Fibroblast of lung (primary cell): ENCODE data around the gene RHBDD1. TPM values are rescaled to one million over a fixed set of nuclear protein-coding genes. Genes with fewer than 3 reads are reported as not detected.

Experiments used
- DNase-seq, 2 donors: peaks; one replicate each; pipeline versions ENCODE4 v3.0.0 to v3.0.0-alpha.2; 2010; ENCODE audit warnings: low read depth in 2 of 2
- H2AFZ ChIP-seq: 2 replicates; pipeline ENCODE4 v1.5.1; 2012; ENCODE audit warnings: low read length, control low read depth, inconsistent platforms
- H3K27ac ChIP-seq: 2 replicates; pipeline ENCODE4 v1.5.1; 2011; ENCODE audit warnings: low read length, control low read depth; ENCODE audit not compliant: insufficient read depth
- H3K27me3 ChIP-seq: 2 replicates; pipeline ENCODE4 v1.5.1; 2011; ENCODE audit warnings: mild to moderate bottlenecking, low read length; ENCODE audit not compliant: control insufficient read depth, insufficient read depth
- H3K36me3 ChIP-seq: 2 replicates; pipeline ENCODE4 v1.5.1; 2011; ENCODE audit warnings: low read length; ENCODE audit not compliant: control insufficient read depth, insufficient read depth
- H3K4me1 ChIP-seq: 2 replicates; pipeline ENCODE4 v1.5.1; 2011; ENCODE audit warnings: low read length; ENCODE audit not compliant: control insufficient read depth, insufficient read depth; ENCODE audit errors: extremely low read depth
- H3K4me2 ChIP-seq: 2 replicates; pipeline ENCODE4 v1.5.1; 2011; ENCODE audit warnings: low read length, control low read depth; ENCODE audit not compliant: insufficient read depth; ENCODE audit errors: extremely low read depth
- H3K4me3 ChIP-seq, 4 experiments: fragments of 200-600 bp in 1 of 4; sonication (generic) in 1 of 4; replicated peaks in 1 of 4; 2 replicates each; pipeline ENCODE4 v1.5.1; 2011 to 2016; ENCODE audit warnings: low read length in 4 of 4, low read depth in 3 of 4, mild to moderate bottlenecking in 3 of 4, control low read depth in 2 of 4, inconsistent platforms in 1 of 4, mixed read lengths in 1 of 4; ENCODE audit not compliant: insufficient read depth in 1 of 4; ENCODE audit errors: control extremely low read depth in 1 of 4
- H3K79me2 ChIP-seq: 2 replicates; pipeline ENCODE4 v1.5.1; 2012; ENCODE audit warnings: mild to moderate bottlenecking, low read length, inconsistent platforms; ENCODE audit not compliant: control insufficient read depth, insufficient read depth
- H3K9ac ChIP-seq: 2 replicates; pipeline ENCODE4 v1.5.1; 2011; ENCODE audit warnings: mild to moderate bottlenecking, low read length, control low read depth; ENCODE audit not compliant: insufficient read depth
- H3K9me3 ChIP-seq: 2 replicates; pipeline ENCODE4 v1.5.1; 2012; ENCODE audit warnings: low read depth, low read length; ENCODE audit not compliant: control insufficient read depth, insufficient read depth
- H4K20me1 ChIP-seq: 2 replicates; pipeline ENCODE4 v1.5.1; 2011; ENCODE audit warnings: low read length; ENCODE audit not compliant: control insufficient read depth, insufficient read depth; ENCODE audit errors: extremely low read depth
- EZH2 ChIP-seq: IDR thresholded peaks from 2 replicates; pipeline ENCODE4 v1.5.1; 2012; ENCODE audit warnings: low read length, control low read depth, mild to moderate bottlenecking; ENCODE audit errors: missing control alignments
- polyA plus RNA-seq, 2 donors: library from polyadenylated mRNA; depleted of rRNA in 1 of 2; stranded (reverse) in 1 of 2; unstranded in 1 of 2; fragments of >200 nt; gene quantifications; 2 replicates each; pipeline ENCODE4 v1.2.1, GENCODE V29; 2011 to 2012; ENCODE audit warnings: missing spikeins in 1 of 2
- total RNA-seq: library from RNA; depleted of rRNA; stranded (reverse); fragments of >200 nt; gene quantifications from 2 replicates; pipeline ENCODE4 v1.2.1, GENCODE V29; 2014
- TF ChIP-seq, protein P1 (sequence below), 2 donors: IDR thresholded peaks in 1 of 2; conservative IDR thresholded peaks in 1 of 2; 1 replicate in 1 of 2; 2 replicates in 1 of 2; pipeline ENCODE4 v1.5.1; 2011 to 2012; ENCODE audit warnings: low read length in 2 of 2, control low read depth in 1 of 2, inconsistent platforms in 1 of 2, low read depth in 1 of 2, mild to moderate bottlenecking in 1 of 2

Gene RHBDD1
- total and polyA plus RNA-seq, 2 donors (not counting 1 experiment from before 2014, with no cell fraction given) = 31.5 to 85.4 TPM

DNA sequence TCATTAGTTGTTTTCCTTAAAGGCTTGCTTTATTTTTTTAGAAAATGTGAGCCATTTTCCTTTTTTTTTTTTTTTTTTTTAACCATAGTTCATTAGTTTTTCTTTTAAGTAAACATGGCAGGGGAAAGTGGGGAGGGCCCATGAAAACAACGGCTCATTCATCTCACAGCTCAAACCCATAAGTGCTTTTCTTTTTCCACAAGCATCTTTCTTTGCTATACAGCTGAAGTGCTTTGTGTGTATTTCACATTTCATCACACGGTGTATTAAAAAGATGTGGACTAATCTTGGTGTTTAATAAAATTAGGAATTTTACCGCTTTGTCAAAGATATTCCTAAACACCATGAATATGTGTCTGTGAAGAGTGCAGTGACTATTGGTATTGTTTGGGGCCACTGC is 41.6 kb downstream of the RHBDD1 start:
- no peak overlapping the region for H3K4me2 ChIP-seq
- no peaks in the 10 kb centered on the region for H3K4me1 ChIP-seq
- TF ChIP-seq EZH2 = no peak
- TF ChIP-seq, protein P1, sequence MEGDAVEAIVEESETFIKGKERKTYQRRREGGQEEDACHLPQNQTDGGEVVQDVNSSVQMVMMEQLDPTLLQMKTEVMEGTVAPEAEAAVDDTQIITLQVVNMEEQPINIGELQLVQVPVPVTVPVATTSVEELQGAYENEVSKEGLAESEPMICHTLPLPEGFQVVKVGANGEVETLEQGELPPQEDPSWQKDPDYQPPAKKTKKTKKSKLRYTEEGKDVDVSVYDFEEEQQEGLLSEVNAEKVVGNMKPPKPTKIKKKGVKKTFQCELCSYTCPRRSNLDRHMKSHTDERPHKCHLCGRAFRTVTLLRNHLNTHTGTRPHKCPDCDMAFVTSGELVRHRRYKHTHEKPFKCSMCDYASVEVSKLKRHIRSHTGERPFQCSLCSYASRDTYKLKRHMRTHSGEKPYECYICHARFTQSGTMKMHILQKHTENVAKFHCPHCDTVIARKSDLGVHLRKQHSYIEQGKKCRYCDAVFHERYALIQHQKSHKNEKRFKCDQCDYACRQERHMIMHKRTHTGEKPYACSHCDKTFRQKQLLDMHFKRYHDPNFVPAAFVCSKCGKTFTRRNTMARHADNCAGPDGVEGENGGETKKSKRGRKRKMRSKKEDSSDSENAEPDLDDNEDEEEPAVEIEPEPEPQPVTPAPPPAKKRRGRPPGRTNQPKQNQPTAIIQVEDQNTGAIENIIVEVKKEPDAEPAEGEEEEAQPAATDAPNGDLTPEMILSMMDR (conservative IDR thresholded peaks at IDR 0.05 in 1 of 2, IDR thresholded peaks at IDR 0.05 in 1 of 2; ENCODE audit: low read depth in 1 of 2, low read length in 2 of 2) = no peak
- H2AFZ ChIP-seq = no peak overlapping the region
- no peak overlapping the region for H3K4me3 ChIP-seq
- no peaks in the 10 kb centered on the region for H3K9me3 ChIP-seq
- no peaks in the 10 kb centered on the region for H3K27me3 ChIP-seq
- no peak overlapping the region for H3K9ac ChIP-seq
- H4K20me1 ChIP-seq = no peaks in the 10 kb centered on the region
- no peak for DNase-seq
- H3K27ac ChIP-seq = no peak overlapping the region
- H3K36me3 ChIP-seq = no peaks in the 10 kb centered on the region
- no peaks in the 10 kb centered on the region for H3K79me2 ChIP-seq

DNA sequence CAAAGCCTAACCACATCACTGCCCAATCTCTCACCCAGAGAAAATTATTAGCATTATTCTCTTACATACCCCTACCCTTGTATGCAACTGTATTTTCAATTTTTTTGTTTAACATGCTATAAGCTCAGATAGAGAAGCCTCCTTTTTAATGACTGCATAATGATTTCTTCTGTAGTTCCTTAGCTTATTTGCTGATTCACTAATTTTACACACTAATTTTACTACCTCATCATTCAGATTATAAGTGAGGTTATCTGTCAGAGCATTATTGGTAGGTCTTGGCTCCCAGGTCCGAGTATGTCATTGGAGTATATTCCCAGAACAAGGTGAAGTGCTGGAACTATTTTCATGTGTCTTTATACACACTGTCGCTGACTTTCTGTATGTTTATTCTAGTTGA is 45.4 kb downstream of the RHBDD1 start:
- no peaks in the 10 kb centered on the region for H3K27me3 ChIP-seq
- no peak for TF ChIP-seq EZH2
- TF ChIP-seq, protein P1 (conservative IDR thresholded peaks at IDR 0.05 in 1 of 2, IDR thresholded peaks at IDR 0.05 in 1 of 2; ENCODE audit: low read depth in 1 of 2, low read length in 2 of 2) = no peak

DNA sequence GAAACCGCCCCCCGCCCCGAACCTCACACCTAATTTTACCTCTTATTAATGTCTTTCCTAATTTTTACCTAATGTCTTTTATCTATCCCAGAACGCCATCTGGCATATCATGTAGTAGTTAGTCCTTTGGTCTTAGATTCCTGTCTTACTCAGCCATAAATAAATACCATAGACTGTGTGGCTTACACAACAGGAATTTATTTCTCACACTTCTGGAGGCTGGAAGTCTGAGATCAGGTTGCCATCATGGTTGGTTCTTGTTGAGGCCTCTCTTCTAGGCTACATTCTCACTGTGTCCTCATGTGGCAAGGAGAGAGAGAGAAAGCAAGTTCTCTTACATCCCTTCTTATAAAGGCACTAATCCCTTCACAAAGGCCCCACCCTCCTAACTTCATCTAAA is 46.8 kb downstream of the RHBDD1 start:
- no peaks in the 10 kb centered on the region for H3K79me2 ChIP-seq
- no peak overlapping the region for H2AFZ ChIP-seq
- no peak overlapping the region for H3K4me2 ChIP-seq
- no peaks in the 10 kb centered on the region for H3K27me3 ChIP-seq
- no peak for DNase-seq
- no peaks in the 10 kb centered on the region for H3K4me1 ChIP-seq
- H3K27ac ChIP-seq = no peak overlapping the region
- H4K20me1 ChIP-seq = no peaks in the 10 kb centered on the region
- H3K9ac ChIP-seq = no peak overlapping the region
- H3K4me3 ChIP-seq = no peak overlapping the region
- TF ChIP-seq EZH2 = no peak
- TF ChIP-seq, protein P1 (conservative IDR thresholded peaks at IDR 0.05 in 1 of 2, IDR thresholded peaks at IDR 0.05 in 1 of 2; ENCODE audit: low read depth in 1 of 2, low read length in 2 of 2) = no peak
- H3K36me3 ChIP-seq = no peaks in the 10 kb centered on the region
- H3K9me3 ChIP-seq = no peaks in the 10 kb centered on the region

More for the DNA sequence above, 45.4 kb downstream of the RHBDD1 start:
- Histone ChIP-seq H2AFZ (no peak overlapping the region), H3K9me3 (no peaks in the 10 kb centered on the region), H3K4me3 (no peak overlapping the region), H3K27ac (no peak overlapping the region), H3K36me3 (no peaks in the 10 kb centered on the region), H3K4me1 (no peaks in the 10 kb centered on the region), H3K4me2 (no peak overlapping the region), H3K9ac (no peak overlapping the region), H3K79me2 (no peaks in the 10 kb centered on the region), H4K20me1 (no peaks in the 10 kb centered on the region)
- no peak for DNase-seq
